Embryonic facial prominence (tissue), 1 donor: ENCODE measurements around the gene CSRNP3.

Source experiments
- DNase-seq: peaks from one replicate; pipeline ENCODE4 v3.0.0-alpha.2; 2016; ENCODE audit errors: extremely low spot score

CSRNP3 gene

DNA sequence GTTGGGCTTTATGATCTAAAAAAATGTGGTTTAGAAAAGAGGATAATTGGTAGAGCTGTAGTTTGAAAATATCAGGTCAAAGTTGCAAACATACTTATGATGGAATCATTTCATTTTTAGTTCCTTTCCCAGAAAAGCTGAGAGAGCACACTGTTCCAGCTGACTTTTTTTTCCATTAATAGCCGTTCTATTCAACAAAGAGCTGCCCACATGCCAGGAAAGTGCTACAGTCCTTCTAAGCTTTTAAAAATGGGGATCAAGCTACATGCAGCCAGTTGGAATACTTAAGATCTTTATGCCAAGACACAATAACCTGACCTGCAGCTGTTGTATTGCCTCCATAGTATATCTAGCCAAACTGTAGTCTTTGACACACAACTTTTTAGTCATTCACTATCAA is 213.0 kb downstream of the CSRNP3 start:
- DNase-seq, result no peak

DNA sequence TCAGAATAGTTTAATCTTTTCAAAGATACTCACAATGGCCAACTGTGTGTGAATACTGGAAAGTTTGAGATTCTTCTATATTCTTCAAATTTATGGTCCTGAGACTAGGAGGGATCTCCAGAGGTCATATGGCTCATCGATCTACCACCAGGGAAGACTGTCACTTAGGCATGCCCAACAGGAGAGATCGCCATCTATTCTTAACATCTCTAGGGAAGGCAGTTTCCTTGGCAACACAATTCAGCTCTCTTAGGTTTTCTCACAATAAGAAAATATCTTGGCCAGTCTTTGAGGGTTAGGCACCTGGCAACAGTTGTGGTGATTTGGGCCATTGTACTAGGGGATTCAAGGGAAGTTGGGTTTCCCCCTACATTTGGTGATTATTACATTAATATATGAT is 217.3 kb downstream of the CSRNP3 start:
- no peak for DNase-seq

DNA sequence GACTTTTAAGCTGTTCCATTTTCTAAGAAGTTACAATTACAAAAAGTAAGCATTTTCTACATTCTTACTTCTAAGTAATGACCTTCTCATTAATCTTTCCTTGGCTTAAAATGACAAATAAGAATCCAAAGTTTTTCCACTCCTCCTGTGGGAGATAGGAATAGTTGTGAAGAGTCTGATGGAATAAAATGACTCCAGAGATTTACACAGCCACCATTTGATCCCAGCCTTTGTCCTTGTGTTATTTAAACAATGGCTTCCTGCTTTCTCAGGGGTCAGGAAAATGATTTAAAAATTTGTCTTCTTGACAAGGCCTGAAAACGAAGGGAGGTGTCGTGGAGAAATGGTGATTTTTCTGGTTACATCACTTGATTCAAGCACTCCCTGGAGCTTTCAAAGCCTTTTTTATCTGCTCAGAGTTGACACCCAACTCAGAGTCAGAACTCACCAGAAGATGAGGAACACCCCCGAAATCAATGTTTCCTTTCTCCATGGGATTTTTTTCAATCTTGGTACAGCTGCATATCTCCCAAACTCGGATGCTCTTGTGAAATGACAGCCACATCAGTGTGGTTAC is 218.0 kb downstream of the CSRNP3 start:
- no peak for DNase-seq

DNA sequence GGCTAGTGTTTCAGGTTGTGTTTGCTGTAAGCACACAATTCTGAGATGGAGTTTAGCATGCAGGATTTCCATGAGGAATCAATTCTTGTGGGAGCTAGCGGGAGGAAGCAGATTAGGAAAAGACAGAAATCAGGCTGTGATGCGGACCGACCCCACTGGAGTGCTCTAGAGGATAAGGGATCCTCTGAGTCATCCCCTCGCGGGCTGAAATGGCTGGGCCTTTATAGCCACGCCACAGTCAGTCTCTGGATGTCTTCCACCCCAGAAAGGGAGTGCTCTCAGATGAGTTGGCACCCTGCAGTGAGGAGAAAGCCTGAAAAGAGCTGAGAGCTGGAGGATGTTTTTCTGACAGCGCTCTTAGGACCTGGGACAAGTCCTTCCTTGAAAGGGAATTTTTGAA is 222.1 kb downstream of the CSRNP3 start:
- no peak for DNase-seq

DNA sequence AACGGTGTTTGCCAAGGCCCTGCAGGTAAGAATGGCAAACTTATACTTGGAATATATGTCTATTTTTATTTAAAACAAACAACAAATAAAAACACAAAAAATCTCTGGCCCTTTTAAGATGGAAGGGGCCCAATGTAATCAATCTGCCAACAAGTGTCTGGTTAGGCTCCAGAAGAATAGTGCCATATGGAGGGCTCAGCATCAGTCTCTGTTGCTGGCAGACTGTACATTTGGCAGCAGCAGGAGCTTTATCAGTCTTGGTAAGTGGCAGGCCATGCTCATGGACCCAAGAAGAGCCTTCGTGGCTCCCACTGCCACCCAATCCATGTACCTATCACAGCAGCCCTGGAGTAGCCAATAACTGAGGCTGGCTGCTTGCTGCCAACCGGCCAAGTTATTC is 223.4 kb downstream of the CSRNP3 start:
- no peak for DNase-seq

DNA sequence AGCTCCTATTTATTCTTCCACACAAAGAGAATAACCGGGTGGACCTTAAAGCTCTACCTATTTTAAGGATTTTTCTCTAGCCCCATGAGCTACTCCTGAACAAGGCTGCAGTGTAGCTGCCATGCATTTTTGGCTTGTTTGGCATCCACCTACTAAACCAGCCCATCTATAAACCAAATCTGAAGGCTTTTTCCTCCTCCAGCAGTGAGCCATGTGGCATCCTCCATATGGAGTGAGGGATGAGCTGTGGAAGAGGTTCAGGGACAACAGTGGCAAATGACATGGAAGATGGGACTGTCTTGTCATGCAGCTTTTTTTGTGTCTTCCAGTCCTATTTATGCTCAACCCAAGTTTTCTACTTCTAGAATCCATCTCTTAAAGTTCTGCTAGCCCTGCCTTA is 224.3 kb downstream of the CSRNP3 start:
- DNase-seq, result no peak

DNA sequence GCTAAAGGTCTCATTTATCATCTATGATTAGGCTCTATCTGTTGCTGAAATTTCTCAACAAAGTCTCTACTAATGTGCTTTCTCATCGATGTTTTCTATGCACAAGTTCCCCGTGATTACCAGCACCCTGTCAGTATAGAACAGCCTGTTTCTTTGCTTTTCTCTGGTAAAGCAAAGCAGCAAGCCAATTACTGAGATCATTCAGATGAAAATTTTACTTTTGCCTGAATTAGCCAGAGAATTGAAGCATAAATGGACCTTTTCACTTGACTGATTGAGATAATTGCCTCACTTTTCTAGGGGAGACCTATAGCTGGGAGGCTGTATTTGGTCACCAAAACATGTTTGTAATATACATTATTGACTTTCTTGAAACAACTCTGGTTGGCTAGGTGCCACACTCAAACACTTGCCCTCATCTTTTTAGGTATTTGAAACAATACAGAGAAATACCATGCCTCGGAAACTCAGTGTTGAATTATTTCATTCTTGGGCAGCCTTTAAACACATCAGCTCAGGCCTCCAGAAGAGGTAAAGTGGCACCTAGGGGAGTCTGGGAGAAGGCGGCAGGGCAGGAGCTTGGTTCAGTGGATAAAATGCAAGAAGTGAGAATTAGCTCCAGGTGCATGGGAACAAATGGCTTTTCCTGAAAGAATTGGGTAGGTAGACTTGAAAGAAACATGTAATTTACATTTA is 228.4 kb downstream of the CSRNP3 start:
- no peak for DNase-seq

DNA sequence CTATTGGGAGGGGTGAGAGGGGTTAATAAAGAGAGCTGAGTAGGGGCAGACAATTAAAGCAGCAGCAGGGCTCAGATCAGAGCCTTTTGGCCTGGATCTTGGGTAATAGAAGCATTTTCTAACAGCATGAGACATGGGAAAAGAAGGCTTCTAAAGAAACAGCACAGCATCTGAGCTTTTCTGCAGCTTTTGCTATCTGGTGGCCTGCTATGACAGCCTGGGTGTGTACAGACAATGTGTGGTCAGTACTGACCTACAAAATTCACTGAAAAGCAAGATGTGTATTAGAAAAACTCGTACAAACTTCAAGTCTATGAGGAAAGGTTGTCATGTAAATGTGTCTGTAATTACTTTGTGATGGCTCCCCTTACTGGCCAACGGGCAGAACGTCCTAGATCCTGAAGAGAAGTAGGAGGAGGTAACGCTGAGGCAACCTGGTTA is 229.0 kb downstream of the CSRNP3 start:
- peak; percentile 47 for DNase-seq

DNA sequence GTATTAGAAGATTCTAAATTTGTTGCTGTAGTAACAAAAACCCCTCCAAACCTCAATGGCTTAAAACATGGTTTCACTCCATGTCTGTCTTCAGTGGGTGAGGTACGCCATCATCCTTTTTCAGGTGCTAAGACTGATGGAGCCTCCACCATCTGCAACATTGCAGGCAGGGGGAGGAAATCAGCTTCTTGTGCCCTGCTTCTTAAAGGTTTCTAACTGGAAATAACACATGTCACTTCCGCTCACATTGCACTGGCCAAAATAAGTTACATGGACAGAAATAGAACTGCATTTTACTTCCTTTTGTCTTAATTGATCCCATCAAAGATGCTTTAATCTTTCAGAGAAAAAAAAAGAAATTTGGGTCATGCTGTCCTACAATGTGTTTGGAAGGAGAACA is 230.4 kb downstream of the CSRNP3 start:
- DNase-seq, result no peak

DNA sequence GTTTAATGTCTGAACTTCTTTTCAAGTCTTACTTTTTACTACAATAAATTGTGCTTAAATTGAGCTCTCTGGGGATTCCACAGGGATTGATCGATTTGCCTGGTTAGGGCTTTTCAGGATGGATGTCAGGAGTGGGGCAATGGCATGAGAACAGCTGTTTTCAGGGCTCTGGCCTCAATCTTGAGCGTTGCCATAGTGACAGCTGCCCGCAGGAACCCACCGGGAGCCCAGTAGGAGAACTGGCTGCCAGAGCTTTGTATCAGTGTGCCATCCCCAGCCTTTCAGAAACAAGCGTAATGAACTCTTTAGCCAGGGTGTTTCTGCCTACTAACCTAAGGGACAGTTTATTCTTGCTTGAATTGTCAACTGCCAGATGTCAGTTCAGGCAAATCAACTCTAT is 231.0 kb downstream of the CSRNP3 start:
- DNase-seq, result no peak

DNA sequence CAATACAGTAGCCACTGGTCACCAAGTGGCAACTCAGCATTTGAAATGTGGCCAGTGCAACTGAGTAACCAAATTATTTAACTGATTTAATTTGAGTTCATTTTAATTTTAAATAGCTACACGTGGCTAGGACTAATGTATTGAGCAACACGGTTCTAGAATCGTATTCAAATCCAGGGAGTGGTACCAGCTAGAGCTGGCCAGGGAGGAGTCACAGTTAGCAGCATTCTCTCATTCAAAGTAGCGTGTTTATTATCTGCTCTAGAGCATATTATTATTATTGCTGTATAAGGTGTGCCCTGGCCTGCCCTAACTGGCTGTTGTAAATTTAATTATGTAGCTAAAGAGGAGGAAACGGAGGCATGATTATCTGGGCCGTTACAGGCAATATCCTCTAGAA is 231.6 kb downstream of the CSRNP3 start:
- no peak for DNase-seq

DNA sequence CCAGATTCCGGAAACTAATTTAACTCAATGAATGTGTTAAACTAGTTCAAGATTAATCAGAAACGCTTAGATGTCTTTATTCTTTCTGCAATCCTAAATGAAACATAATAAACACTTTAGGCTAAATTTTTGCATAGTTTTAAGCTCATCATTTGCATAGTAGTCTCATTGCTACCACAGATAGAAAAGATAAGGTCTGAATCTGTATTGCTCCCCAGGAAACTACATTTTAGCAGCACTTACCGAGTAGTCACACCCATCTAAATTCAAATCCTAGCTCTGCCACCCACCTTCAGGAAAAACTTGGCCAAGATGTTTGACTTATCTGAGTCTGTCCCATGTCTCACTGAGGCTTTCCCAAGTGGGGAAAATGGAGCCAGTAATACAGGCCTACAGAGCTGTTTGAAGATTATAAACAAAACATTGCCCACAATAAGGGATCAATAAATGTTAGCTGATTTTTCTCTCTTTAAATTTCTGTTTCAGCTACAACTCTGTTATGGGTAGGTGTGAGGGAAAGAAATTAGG is 237.5 kb downstream of the CSRNP3 start:
- DNase-seq, result no peak

DNA sequence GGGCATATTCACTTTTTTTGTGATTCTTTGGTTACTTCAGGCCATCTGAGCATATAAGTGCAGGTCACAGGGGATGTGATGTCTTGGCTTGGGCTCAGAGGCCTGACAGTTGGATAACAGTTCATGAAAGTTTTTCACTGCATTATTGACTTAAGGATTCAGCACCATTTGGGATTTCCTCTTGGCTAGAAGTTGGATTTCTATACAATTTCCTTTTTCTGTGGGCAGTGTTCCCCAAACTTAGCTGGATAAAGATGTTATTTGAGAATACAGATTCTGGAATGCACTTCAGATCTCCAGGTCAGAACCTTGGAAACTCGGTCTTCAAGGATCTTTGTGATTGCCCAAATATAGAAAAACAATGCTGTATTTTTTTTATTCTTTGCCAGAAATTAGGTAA is 246.6 kb downstream of the CSRNP3 start:
- DNase-seq, result no peak

DNA sequence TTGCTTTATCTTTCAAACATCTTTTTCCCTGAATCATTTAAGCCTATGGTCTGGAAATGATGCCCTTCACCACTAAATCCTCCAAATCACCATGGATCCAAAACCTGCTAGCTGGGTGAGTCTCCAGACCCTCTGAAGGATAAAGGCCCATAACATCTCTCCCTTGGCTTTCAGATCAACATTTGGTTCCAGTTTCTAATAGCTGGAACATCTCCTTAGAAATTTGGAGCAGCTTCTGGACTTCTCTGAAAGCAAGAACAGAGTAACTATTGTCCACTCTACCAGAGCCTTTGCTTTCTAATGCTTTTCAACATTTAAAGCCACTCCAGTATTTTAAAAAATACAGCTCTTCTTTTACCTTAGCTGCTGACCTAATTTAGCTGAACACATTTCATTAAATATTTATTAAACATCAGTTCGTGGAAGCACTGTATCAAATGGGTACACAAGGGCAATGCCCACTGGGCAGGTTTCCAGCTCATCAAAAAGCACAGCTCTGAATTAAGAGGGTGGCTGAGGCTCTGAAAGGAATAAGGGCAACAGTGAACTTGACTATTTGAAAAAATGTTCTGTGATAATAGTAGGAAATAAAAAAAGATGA is 249.2 kb downstream of the CSRNP3 start:
- DNase-seq, result no peak

DNA sequence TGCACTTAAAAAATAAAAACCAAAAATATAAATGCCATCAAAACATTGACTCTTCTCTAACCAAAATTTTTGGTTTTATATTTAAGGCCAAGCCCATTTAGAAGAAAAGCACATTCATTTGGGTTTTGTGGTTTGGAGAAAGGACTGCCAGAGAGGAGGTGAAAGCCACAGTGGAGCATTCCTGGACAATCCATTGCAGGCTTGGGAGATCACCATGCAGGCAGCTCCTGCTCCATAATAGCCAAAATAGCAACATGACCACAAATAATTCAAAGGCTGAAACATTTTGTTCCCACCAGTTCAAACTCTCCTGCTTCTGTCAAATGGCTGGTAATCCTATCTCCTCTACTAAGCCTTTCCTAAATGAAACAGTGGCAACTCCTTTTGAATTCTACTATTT is 251.0 kb downstream of the CSRNP3 start:
- DNase-seq, result no peak

DNA sequence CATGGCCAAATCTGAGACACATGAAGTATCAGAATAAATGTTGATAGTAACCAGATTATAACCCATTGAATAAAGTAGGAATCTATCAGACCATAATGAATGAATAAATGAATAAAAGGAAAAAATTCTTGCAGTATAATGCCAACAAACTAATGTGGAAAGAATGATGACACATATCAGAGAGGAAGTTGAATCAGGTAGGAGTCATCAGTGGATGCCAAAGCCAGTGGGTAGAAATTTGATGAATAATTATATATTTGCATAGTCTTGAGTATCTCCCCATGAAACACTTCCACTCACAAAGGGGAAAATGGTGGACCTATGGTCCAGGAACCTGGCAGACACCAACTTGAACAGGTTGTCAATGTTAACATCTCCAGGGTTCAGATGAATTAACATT is 255.9 kb downstream of the CSRNP3 start:
- DNase-seq, result no peak
